Left lobe of liver (tissue), 2 donors: ENCODE results near the gene CORO2B. TPM values are rescaled to one million over a fixed set of nuclear protein-coding genes. Genes with fewer than 3 reads are reported as not detected.
"Not testable (repeated sequence)": the region's sequence is repeated elsewhere in the genome, so short reads cannot be mapped to it uniquely, and the experiment has no call there.

Experiments used
- ATAC-seq: fragments of 200-7000 bp; cut with Tn5 transposase; one replicate; pipeline ENCODE4 v1.9.1; 2020; ENCODE audit warnings: mild to moderate bottlenecking, moderate library complexity
- DNase-seq: peaks from one replicate; pipeline ENCODE4 v3.0.0-alpha.2; 2020; ENCODE audit warnings: low spot score
- total RNA-seq: library from RNA; stranded (reverse); gene quantifications from one replicate; pipeline ENCODE4 v1.2.1, GENCODE V29; 2021
- donor health status: DM: no; HTN: no; CAD: no; lungs with moderate emphysema.
- donor health status: DM: no; HTN: yes; CAD: no.

CORO2B gene
- total RNA-seq, 1 donor from 2014 or later: 0.35 TPM

DNA sequence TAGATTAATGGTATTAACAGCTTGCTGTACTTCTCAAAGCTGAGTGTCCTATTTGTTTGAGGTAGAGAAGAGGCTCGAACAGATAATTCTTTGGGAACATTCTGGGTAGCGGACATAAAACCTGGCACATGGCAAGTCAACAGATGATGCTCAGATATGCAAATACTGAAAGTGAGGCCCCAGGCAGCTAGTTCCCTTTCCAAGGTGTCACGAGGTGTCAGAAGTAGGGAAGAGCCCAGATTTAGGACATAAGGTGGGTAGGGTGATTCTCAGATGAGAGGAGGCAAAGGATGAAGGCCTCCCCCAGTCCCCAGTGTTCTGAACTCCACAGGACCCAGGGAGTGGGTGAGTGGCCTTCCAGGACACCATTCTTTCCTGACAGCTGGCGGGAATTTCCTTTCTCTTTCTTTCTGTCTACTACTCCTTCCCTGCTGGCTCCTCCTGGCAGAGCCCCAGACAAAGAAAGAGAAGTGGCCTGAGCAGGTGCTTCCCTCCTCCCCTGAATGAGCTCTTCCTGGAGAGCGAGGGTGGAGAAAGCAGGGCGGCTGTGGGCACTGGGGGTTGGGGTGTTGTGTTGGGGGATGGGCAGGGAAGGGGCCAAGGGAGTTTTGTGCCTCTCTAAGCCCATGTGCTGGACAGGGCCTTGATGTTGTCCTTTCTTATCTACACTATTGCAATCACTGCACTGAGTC is 87.5 kb downstream of the CORO2B start:
- DNase-seq (no peak), ATAC-seq (no peak)

- DNase-seq (no peak), ATAC-seq (no peak)
These were observed 88.1 kb downstream of the CORO2B start for GRCh38 chr15:68666812-68667450.

DNA sequence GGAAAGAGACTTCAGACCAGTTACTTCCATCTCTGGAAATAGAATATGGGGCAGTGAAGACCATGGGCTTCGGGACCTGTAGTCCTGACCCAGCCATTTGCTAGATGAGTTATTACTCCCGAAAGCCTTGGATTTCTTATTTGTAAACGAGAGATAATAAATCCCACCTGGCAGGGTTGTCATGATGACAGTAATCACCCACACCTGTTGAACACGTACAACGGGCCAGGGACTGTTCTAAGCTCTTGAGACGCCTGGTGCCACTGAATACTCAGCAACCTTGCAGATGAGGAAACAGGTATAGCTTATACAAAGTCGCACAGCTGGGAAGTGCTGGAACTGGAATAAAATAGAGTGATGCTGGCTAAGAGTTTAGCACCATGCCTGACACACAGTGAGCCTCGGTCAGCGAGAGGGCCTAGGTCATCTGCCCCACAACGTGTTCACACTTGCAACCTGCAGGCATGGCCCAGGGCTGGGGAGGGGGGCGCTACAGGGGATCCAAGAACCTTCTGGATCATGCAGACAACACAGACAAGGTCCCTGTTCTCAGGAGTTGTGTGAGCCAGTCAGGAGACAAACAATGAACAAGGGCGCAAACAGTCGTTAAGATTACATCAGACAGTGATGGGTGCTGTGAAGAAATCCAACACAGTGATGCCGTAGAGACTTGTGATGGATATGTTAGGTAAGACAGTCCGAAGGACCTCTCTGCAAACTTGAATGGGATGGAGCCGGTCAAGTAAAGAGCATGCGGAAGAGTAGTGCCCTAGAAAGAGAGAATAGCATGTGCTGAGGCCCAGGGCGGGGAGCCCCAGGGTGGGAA is 89.2 kb downstream of the CORO2B start:
- DNase-seq (no peak), ATAC-seq (no peak)

GRCh38 chr15:68668926-68669600 is 90.3 kb downstream of the CORO2B start:
- DNase-seq: no peak
- ATAC-seq: no peak

DNA sequence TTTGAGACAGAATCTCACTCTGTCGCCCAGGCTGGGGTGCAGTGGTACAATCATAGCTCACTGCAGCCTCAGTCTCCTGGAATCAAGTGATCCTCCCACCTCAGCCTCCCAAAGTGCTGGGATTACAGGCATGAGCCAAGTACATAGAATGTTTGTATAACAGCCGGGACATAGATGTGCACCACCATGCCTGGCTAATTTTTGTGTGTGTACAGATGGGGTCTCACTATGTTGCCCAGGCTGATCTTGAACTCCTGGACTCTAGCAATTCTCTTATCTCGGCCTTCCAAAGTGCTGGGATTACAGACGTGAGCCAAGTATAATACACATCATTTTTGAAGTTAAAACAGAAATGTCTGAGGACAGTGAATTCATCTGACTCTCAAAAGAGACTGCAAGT is 93.5 kb downstream of the CORO2B start:
- DNase-seq (no peak), ATAC-seq (no peak)

DNA sequence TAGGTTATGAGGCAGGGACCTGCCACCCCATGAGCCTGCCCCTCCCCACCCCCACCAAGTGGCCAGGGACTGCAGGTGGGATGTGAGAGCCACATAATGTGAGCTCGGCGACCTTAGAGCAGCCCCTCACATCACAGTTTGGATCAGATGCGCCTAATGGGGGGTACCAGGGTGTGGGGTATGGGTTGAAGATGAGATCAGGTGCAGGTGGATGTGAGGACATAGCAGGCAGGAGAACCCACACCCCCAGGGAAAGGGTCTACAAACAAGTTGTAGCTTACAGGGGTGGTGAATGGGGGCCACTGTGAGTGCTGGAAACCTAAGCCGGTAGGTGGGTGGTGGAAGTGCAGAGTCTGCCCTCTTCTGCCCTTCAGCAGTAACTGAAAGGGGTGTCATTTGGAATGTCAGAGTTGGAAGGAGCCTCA is 94.0 kb downstream of the CORO2B start:
- ATAC-seq (no peak), DNase-seq (no peak)

DNA sequence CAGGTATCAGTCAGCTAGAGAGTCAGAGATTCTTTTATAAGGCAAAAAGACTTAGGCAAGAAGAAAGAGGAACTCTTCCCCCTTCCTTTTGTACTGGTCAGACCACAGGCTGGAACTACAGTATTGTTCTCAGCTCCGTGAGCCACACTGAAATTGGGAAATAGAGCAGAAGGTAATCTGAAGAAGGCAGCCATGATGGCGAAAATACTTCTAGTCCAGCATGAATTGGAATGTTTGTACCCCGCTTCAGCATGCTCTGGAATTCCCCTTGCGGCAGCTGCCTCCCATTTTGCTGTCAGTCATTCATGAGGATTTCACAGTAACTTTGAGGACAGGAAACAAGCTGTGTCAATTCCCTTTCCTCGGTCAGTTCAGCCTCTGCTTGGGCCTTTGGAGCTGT is 96.2 kb downstream of the CORO2B start:
- DNase-seq: no peak

GRCh38 chr15:68676011-68676605 is 97.3 kb downstream of the CORO2B start:
- no peak for ATAC-seq
- no peak for DNase-seq

More for the DNA sequence above, 96.2 kb downstream of the CORO2B start:
- no peak for ATAC-seq

DNA sequence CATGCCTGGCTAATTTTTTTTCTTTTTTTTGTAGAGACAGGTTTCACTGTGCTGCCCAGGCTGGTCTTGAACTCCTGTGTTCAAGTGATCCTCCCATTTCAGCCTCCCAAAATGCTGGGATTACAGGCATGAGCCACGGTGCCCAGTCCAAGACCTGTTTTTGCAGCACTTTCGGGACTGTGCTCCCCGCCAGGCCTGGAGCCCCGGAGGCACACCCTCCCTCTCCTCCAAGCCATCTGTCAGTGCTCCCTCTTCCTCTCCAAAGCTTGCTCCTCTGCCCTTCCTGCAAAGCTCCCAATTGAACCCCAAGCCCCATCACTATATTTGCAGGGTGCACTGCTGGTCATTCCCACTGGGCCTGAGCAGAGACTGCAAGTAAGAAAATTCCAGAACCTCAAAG is 98.1 kb downstream of the CORO2B start:
- DNase-seq: no peak
- ATAC-seq: no peak

GRCh38 chr15:68677996-68678395 is 99.2 kb downstream of the CORO2B start:
- no peak for ATAC-seq
- no peak for DNase-seq

- DNase-seq (no peak), ATAC-seq (no peak)
These were observed 100.0 kb downstream of the CORO2B start for GRCh38 chr15:68678746-68679145.

DNA sequence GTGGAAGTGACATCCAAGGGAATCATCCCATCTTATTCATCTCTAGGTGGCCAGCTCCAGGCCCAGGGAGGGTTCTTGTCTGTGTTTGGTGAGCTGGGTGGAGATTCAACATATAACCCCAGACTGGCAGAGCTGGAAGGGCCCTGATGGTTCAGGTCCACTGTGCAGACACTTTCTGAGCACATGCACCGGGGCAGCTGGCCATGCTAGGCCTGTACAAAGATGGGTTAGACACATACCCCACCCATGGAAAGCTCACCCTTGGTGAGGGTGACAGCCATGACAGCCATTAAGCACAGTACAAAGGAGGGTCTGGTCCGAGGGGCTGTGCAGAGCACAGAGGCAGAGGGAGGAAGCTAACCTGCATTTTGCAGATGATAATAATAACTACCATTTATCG is 100.4 kb downstream of the CORO2B start:
- no peak for ATAC-seq
- DNase-seq: no peak

DNA sequence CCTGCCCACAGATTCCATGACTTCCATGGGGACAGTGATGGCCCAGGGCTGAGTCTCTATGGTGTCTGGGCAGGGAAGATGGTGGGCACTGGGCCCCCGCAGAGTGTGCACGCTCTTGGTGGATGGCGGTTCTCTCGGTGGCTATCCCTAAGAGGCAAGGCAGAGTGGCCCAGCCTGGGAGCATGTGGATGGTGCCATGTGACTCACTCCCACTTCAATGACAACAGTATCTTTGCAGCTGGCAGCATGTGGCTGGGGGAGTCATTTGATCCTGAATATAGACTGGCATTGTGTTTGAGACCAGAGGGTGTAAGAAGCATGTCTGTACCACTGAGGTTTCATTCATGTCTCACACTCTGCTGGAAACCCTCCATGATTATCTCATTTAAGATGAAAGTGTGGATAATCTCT is 101.2 kb downstream of the CORO2B start:
- DNase-seq (no peak), ATAC-seq (no peak)

DNA sequence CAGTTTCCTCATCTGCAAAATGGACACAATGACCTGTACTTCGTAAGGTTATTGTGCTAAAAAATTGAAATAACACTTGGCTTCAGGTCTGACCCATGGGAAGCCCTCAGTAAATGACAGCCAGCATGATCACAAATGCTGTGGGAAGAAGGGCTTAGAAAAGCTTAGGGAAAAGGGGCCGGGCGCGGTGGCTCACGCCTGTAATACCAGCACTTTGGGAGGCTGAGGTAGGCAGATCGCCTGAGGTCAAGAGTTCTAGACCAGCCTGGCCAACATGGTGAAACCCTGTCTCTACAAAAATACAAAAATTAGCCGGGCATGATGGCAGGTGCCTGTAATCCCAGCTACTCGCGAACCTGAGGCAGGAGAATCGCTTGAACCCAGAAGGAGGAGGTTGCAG is 102.0 kb downstream of the CORO2B start:
- DNase-seq, ATAC-seq: not testable (repeated sequence)

DNA sequence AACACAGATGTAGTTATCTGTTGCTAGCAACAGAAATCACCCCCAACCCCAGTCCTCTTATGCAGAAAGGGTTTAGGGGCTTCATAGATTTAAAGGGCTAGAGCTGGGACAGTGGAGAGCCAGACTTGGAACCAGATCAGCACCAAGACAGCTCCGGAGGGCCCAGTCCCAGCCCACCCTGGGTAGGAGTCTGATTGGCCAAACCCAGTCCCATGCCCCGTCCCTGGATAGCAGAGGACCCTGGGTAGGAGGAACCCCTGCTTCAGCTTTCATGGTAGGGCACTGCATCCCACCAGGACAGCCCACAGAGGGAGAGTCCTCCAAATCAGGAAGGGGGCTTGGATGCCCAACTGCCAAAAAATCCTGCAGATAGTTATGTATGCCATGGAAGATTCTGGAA is 103.0 kb downstream of the CORO2B start:
- no peak for DNase-seq
- no peak for ATAC-seq

- DNase-seq (no peak), ATAC-seq (no peak)
These were observed 103.5 kb downstream of the CORO2B start for GRCh38 chr15:68682330-68682729.

DNA sequence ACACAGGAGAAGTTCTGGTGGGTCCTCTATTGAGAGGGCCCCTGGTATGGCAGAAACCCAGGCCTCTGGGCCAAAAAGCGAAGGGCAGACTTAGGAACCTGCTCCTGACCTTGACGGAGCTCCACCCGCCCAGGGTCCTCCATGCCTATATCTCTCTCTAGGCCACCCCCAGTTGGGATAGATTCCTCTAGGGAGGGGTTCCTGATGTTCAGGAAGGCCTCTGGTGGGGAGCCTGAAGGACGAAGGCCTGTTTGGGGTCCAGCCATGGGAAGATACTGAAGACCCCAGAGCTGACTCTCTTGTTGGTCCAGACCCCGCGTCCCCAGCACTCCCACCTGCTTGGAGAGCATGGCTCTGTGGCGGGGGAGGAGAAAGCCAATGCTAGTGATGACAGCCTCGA is 104.2 kb downstream of the CORO2B start:
- no peak for ATAC-seq
- DNase-seq: no peak

- DNase-seq (no peak), ATAC-seq (no peak)
These were observed 104.8 kb downstream of the CORO2B start for GRCh38 chr15:68683551-68683950.

DNA sequence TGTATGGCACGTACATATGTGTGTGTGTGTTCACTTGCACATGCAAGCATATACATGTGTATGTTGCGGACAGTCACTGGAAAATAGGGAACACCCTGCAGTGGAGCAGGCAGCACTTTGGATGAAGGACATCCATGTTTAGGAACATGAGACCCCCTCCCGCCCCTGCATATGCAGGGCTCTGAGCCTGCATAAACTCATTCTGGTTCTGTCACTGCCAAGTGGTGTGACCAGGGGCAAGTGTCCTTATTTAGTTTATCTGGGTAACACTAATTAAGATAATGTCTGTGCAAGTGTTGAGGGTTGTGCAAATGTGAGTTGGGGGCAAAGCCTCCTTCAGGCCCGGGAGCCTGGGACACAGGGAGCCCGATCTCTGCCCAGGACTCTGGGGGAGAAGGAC is 105.7 kb downstream of the CORO2B start:
- ATAC-seq: no peak
- no peak for DNase-seq

- ATAC-seq (no peak), DNase-seq (no peak)
These were observed 108.4 kb downstream of the CORO2B start for GRCh38 chr15:68687136-68687735.

DNA sequence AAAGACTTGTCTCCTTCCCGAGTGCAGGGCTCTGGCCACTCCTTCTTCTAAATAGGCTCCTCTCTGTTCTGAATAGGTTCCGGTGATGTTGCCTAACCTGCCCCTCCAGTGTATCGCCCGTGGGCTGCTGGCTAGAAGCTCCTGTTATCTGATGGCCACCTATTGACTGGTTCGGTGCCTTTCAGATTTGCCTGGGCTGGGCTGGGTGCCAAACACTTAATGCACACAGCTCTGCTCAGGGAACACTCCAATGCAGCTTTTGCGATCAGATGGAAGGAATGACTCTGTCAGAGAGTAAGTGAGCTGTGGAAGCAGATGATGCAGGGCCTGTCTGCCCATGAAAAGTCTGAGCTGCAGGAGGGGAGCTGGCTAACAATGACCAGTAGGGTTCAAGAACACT is 112.9 kb downstream of the CORO2B start:
- ATAC-seq (no peak), DNase-seq (no peak)
